Neutrophil (primary cell): ENCODE data around the gene ACAN.

Source experiments
- H3K27ac ChIP-seq: fragments of 200-600 bp; sonication (generic); 2 replicates; pipeline ENCODE4 v1.5.1; 2016; ENCODE audit warnings: mild to moderate bottlenecking, moderate library complexity
- H3K27me3 ChIP-seq: fragments of 200-600 bp; sonication (generic); 2 replicates; pipeline ENCODE4 v1.6.0; 2016; ENCODE audit warnings: mild to moderate bottlenecking
- H3K36me3 ChIP-seq: fragments of 200-600 bp; sonication (generic); 2 replicates; pipeline ENCODE4 v1.5.1; 2017
- H3K4me1 ChIP-seq, 2 experiments: fragments of 200-600 bp in 1 of 2; sonication (generic) in 1 of 2; 1 replicate in 1 of 2; 2 replicates in 1 of 2; pipeline versions ENCODE4 v1.5.1 to v1.6.1; 2013 to 2016; ENCODE audit warnings: low read depth in 1 of 2, low read length in 1 of 2, mild to moderate bottlenecking in 1 of 2, moderate library complexity in 1 of 2; ENCODE audit not compliant: control insufficient read depth in 1 of 2, insufficient read depth in 1 of 2
- H3K4me3 ChIP-seq, 2 experiments: fragments of 200-600 bp in 1 of 2; sonication (generic) in 1 of 2; 1 replicate in 1 of 2; 2 replicates in 1 of 2; pipeline ENCODE4 v1.5.1; 2013 to 2016; ENCODE audit warnings: low read depth in 1 of 2, low read length in 1 of 2, mild to moderate bottlenecking in 1 of 2, moderate library complexity in 1 of 2
- H3K9me3 ChIP-seq: fragments of 200-600 bp; sonication (generic); 2 replicates; pipeline ENCODE4 v1.5.1; 2016
- CTCF ChIP-seq: fragments of 200-600 bp; sonication (generic); IDR thresholded peaks from 2 replicates; pipeline ENCODE4 v1.5.1; 2016; ENCODE audit warnings: antibody characterized with exemption

The ACAN gene

GRCh38 chr15:88803241-88803919 is at the start of gene ACAN:
ACAN (plus strand) TSS chr15:88803436; CDS start chr15:88836207, 32,771 bp downstream.
- Histone ChIP-seq H3K4me3 (no peak within 1 kb of the TSS), H3K4me1 (no peaks in the 10 kb centered on the region), H3K27me3 (peaks cover 90% of the 10 kb centered on the region), H3K36me3 (no peaks in the 10 kb centered on the region), H3K27ac (no peak within 1 kb of the TSS), H3K9me3 (no peaks in the 10 kb centered on the region)
- no peak for TF ChIP-seq CTCF

GRCh38 chr15:88756521-88756920 is 46.7 kb upstream of the ACAN start:
- Histone ChIP-seq H3K9me3 (no peaks in the 10 kb centered on the region), H3K27ac (no peak overlapping the region), H3K4me1 (no peaks in the 10 kb centered on the region), H3K4me3 (no peak overlapping the region), H3K36me3 (no peaks in the 10 kb centered on the region), H3K27me3 (peaks cover 24% of the 10 kb centered on the region)
- TF ChIP-seq CTCF, result no peak

GRCh38 chr15:88756921-88757320 is 46.3 kb upstream of the ACAN start:
- no peak for TF ChIP-seq CTCF

GRCh38 chr15:88759872-88760271 is 43.4 kb upstream of the ACAN start:
- H3K4me3 ChIP-seq, result no peak overlapping the region
- no peak for TF ChIP-seq CTCF
- H3K27me3 ChIP-seq, result peaks cover 2% of the 10 kb centered on the region
- H3K27ac ChIP-seq, result no peak overlapping the region
- no peaks in the 10 kb centered on the region for H3K9me3 ChIP-seq
- no peaks in the 10 kb centered on the region for H3K36me3 ChIP-seq
- H3K4me1 ChIP-seq, result no peaks in the 10 kb centered on the region

More at GRCh38 chr15:88756921-88757320, 46.3 kb upstream of the ACAN start:
- H3K27ac ChIP-seq, result no peak overlapping the region
- H3K36me3 ChIP-seq, result no peaks in the 10 kb centered on the region
- no peaks in the 10 kb centered on the region for H3K4me1 ChIP-seq
- H3K27me3 ChIP-seq, result peaks cover 22% of the 10 kb centered on the region
- H3K9me3 ChIP-seq, result no peaks in the 10 kb centered on the region
- H3K4me3 ChIP-seq, result no peak overlapping the region

- no peak overlapping the region for H3K4me3 ChIP-seq
- no peak overlapping the region for H3K27ac ChIP-seq
- no peak for TF ChIP-seq CTCF
- H3K36me3 ChIP-seq, result no peaks in the 10 kb centered on the region
- peaks cover 21% of the 10 kb centered on the region for H3K27me3 ChIP-seq
- no peaks in the 10 kb centered on the region for H3K4me1 ChIP-seq
- no peaks in the 10 kb centered on the region for H3K9me3 ChIP-seq
Measured at GRCh38 chr15:88764448-88764847, 38.8 kb upstream of the ACAN start.
